ENCODE results near the gene TRMT5.

Gene TRMT5

DNA sequence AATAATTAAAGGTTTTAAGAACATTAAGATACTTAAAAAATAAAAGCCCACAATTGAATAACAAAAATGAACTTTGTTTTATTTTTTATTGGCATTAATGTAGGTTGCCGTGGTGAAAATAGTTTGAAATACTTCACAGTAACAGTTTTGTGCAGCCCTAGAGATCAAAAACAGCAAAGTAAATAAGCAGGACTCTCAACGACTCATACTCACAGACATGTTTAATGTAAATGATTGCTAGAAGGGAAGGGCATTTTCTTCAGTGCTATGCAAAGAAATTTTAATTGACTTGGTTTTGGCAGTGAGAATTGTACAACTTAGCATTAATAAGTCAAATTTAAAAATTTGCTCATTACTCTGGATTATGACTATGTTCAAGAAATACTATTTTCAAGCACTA is 16.0 kb downstream of the TRMT5 start:
- DNase-seq (ENCODE audit: low read depth in 1 of 2, low spot score in 1 of 2), result no peak

DNA sequence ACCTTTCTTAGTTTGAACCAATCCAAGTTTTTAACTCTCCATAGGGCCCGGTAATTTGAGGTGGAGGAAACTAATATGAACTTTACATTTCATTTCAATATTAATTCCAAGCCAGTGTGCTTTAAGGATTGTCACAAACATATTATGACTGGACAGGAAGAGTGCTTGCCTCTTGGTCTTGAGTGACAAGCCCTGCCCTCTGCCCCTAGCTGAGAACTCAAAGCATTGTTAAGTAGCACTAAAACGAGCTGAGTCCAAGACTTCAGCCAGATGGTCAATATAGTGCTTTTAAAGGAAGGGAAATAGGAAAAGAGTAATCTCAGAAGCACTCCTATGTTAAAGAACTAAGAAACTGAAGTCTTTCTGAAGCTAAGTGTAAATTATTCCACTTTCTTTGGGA is 17.1 kb downstream of the TRMT5 start:
- DNase-seq (ENCODE audit: low read depth in 1 of 2, low spot score in 1 of 2), result no peak

DNA sequence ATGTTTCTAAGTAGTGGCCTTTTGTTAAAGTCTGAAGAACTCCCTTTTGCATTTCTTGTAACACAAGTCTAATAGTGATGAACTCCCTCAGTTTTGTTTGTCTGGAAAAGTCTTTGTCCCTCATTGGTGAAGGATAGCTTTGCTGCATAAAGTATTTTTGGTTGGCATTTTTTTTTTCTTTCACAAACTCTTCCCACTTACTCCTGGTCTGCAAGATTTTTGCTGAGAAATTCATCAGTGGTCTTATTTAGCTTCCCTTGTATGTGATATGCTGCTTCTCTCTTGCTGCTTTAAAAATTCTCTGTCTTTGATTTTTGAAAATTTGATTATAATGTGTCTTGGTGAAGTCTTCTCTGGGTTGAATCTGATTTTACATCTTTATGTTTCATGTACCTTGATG is 22.7 kb downstream of the TRMT5 start:
- no peak for DNase-seq (ENCODE audit: low read depth in 1 of 2, low spot score in 1 of 2)

DNA sequence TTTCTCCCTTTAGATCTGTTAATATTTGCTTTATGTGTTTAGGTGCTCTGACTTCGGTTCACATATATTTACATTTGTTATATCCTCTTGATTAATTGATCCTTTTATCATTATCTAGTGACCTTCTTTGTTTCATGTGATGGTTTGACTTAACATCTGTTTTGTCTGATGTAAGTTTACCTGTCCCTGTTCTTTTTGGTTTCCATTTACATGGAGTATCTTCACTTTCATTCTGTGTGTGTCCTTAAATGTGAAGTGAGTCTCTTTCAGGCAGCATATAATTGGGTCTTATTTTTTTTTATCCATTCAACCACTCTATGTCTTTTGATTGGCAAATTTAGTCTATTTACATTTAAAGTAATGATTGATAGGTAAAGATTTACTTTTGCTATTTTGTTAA is 24.2 kb downstream of the TRMT5 start:
- no peak for DNase-seq (ENCODE audit: low read depth in 1 of 2, low spot score in 1 of 2)

DNA sequence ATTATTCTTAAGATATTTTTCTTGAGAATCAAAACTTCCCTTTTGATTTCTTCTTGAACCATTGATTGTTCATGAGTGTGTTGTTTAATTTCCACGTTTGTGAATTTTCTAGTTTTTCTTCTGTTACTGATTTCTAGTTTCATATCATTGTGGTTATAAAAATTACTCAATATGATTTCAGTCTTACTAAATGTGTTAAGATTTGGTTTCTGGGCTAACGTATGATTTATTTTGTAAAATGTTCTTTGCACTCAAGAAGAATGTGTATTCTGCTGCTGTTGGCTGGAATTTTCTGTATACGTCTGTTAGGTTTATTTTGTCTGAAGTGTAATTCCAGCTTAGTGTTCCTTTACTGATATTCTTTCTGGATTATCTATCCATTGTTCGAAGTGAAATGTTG is 24.7 kb downstream of the TRMT5 start:
- DNase-seq (ENCODE audit: low read depth in 1 of 2, low spot score in 1 of 2), result no peak

DNA sequence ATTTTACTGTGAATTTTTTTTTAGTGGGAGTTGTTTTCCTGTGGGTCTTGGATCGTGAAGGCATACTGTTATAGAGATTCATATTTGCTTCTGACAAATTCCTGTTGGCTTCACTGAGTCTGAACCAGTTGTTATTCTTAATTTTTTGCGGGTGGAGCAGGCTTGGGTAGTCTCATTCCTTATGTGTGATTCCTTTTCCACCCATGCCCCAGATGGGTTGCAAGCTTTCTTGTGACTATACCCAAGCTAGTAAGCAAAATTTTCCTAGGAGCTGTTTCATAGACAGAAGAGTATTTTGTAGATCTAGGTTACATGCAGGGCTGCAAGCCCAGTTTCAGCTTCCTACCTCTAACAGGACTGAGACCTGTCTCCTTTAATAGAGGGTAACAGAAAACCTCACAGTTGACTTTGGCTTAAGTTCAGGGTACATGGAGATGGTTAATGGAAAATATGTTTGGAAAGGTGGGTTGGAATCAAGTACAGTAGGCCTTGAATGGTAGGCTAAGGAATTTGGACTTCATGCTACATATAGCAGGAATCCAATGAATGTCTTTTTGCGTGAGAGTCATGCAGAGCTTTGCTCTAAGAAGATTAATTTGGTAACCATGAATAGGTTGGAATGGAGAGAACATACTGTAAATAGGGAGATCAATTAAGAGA is 29.0 kb downstream of the TRMT5 start:
- DNase-seq (ENCODE audit: low read depth in 1 of 2, low spot score in 1 of 2), result no peak

DNA sequence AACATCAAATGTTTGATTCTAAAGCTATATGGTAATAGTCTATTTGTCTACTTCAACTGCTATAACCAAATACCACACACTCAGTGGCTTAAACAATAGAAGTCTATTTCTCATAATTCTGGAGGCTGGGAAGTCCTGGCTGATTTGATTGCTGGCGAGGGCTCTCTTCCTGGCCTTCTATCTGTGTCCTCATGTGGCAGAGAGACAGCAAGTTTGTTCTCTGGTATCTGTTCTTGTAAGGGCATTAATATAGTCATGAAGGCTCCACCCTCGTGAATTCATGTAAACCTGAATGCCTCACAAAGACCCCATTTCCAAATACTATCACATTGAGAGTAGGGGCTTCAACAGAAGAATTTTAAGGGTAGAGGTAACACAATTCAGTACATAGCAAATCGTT is 34.1 kb downstream of the TRMT5 start:
- no peak for DNase-seq (ENCODE audit: low read depth in 1 of 2, low spot score in 1 of 2)

DNA sequence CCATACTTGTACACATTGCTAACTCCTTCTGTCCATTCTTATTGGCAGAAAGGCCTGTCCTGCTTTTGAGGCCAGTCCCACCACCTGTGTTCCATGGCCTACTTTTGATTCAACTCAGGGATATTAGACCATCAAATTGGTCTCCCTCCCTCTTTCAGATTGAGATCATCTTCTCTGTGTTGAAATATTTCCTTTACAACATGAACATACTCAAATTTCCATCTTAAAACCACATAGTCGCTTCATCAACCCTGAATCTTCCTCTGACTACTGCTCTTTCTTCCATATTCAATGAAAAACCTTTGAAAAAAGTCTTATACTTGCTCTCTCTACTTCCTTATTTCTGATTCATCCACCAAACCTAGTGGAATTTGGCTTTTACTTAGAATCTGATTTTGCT is 34.9 kb downstream of the TRMT5 start:
- DNase-seq (ENCODE audit: low read depth in 1 of 2, low spot score in 1 of 2), result no peak

DNA sequence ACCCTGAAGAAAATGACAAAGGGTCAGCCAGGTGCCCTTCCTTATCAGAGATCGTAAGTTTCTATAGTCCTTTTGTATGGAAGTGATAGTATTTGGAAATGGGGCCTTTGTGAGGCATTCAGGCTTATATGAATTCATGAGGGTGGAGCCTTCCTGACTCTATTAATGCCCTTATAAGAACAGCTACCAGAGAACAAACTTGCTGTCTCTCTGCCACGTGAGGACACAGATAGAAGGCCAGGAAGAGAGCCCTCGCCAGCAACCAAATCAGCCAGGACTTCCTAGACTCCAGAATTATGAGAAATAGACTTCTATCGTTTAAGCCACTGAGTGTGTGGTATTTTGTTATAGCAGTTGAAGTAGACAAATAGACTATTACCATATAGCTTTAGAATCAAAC is 36.7 kb downstream of the TRMT5 start:
- no peak for DNase-seq (ENCODE audit: low read depth in 1 of 2, low spot score in 1 of 2)

DNA sequence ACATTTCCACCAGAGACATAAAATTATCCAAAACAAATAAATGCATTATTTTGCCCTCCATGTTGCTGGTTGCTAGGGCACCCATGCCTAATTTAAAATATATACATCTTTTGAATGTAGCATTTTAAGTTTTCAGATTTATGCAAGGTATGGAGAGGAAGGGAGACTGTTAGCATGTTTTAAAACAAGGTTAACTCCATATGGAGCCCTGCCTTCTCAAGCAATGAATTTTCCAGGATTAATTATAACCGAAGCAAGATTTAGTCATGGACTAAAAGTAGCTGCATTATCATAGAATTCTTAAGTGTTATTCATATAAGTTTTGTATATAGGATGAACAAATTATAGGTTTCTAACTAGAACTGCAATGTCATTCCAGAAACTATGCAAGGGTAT is 37.2 kb downstream of the TRMT5 start:
- no peak for DNase-seq (ENCODE audit: low read depth in 1 of 2, low spot score in 1 of 2)

DNA sequence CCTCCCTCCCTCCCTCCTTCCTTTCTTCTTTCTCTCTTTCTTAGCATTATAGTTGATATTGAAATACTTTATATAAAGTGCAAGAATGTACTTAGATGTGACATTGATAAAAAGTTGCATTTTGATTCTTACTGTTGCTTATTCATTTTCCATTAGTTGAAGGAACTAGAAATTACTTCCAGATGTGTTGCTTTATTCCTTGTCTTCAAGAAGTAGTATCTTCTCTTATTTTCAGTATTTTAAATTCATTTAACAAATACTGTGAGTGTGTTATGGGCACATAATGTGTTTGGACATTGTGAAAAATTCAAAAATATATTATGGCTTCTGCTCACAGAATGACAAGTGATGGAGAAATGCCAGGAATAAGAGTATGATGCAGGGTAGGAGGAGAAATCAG is 45.6 kb downstream of the TRMT5 start:
- no peak for DNase-seq (ENCODE audit: low read depth in 1 of 2, low spot score in 1 of 2)

DNA sequence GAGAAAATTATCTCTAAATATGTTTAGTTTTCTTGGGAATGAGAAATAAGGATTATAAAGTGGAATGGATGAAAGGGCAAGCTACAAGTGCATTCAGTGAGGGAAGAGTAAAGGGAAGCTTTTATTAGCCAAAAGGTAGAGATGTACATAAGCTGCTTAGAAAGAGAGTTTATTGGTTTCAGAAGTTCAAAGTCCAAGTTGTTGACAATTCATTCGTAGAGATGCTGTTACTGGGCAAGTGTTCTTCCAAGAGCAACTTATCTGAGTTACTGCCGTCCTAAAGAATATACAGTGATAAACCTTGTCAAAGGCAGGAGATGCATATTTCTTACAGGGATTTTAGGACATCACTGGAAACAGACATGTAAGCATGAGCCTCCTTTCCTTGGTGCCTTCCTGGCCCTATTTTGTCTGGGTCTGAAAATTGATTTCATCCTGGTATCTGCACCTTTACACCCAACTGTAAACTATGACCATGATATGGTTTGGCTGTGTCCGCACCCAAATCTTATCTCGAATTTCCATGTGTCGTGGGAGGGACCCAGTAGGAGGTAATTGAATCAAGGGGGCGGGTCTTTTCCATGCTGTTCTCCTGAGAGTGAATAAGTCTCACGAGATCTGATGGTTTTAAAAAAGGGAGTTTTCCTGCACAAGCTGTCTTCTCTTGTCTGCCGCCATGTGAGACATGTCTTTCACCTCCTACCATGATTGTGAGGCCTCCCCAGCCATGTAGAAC is 46.8 kb downstream of the TRMT5 start:
- no peak for DNase-seq (ENCODE audit: low read depth in 1 of 2, low spot score in 1 of 2)

DNA sequence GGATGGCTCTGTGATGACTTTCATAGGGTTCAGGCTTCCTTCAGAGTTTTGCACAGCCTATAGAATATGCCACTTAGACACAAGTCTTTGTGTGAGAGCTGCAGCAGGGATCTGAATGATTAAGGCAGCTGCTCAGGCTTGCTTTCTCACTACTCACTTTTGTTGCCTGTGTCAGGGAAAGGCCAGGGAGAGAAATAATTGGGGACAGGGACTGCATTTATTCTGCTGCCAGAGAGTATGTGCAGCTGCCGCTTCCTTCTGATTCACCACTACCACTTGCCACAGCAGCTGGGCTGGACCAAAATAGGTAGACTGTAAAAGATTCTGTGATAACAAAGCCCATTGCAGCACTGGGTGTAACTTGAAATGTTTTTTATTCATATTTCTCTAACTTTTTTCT is 49.7 kb downstream of the TRMT5 start:
- DNase-seq (ENCODE audit: low read depth in 1 of 2, low spot score in 1 of 2), result no peak

DNA sequence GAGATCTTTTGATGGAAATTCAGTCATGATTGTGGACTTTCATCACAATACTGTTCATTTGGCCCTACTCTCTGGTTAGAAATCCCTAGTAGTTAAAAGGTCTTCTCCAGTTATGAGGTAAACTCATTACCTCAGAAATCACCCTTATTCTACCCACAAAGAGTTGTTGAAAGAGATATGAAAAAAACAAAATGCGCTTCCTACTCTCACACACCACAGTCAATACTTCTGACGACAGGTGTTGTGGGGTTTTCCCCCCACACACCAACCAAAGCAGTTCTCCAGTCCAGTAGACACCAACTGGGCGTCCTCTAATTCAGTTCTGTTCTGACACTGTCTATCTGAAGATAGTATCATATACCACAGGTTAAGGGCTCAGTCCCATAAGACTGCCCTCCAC is 54.9 kb downstream of the TRMT5 start:
- no peak for DNase-seq (ENCODE audit: low read depth in 1 of 2, low spot score in 1 of 2)

DNA sequence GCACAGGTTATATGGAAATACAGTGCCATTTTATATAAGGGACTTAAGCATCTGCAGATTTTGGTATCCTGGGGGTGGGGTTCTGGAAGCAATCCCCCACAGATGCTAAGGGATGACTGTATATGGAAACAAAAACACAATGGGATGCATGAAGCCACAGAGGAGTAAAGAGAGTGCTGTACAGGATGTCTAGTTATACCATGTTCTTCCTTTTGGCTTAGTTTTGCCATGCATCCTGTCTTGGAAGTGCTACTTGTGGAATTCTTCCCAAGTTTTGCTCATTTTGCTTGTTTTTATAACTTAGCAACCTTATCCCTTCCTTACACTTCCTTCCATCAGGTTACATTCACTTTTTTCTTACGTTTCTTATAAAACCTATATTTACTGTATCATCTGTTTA is 55.6 kb downstream of the TRMT5 start:
- no peak for DNase-seq (ENCODE audit: low read depth in 1 of 2, low spot score in 1 of 2)

DNA sequence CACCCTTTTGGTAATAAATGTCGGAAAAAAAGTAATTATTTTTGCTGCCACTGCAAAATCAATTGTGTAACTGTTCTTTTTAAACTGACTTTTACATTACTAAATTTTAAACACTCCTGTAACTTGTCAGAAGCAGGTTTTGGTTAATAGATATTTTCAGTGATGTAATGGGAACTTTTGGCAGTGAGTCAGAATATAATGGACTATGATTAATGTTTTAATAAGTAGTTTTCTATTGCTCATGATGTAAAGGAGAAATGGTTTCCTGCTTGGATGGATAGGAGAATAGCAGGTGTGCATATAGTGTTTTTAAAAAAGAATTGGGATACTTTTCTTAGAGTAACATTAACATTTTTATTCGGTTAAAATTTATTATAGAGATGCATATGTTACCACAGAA is 58.8 kb downstream of the TRMT5 start:
- DNase-seq (ENCODE audit: low read depth in 1 of 2, low spot score in 1 of 2), result no peak
